ENCODE data around the gene TRIM47.
"Not testable (repeated sequence)": the region's sequence is repeated elsewhere in the genome, so short reads cannot be mapped to it uniquely, and the experiment has no call there.

Gene TRIM47

GRCh38 chr17:75891022-75891604 is 12.7 kb upstream of the TRIM47 start:
- no peak for DNase-seq

DNA sequence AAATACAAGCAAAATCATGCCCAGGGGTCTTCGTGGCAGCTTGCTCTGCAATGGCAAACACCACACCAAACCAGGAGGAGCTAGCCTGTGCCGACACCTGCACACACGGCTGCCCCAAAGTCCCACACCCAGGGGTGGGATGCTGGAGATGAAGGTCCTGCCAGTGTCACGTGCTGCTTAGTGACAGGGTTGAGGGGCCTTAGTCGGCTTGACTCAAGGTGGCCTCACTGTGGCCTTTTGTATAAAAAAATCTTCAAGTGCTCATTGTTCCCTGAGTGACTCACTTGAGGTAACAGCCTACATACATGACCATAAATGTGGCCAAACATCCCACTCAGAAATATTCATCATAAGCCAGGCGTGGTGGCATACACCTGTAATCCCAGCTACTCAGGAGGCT is 11.1 kb upstream of the TRIM47 start:
- DNase-seq = no peak

DNA sequence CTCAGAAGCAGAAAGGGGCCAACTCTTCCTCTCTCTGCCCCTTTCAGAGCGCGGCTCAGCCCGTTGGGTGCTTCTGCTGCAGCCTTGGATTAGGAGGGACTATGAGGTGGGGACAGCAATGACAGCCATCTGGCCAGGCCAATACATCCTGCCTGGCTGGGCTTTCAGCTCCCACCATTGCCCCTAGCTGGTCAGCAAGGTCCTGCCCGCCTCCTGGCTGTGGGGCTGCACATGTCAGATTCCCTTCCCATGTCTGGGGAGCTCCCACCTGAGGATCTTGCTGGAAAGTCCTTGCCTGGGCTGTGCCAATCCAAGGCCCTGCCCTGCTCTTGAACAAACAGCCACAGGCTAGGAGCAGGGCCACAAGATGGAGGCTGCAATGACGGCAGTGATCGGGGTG is 10.1 kb upstream of the TRIM47 start:
- no peak for DNase-seq

DNA sequence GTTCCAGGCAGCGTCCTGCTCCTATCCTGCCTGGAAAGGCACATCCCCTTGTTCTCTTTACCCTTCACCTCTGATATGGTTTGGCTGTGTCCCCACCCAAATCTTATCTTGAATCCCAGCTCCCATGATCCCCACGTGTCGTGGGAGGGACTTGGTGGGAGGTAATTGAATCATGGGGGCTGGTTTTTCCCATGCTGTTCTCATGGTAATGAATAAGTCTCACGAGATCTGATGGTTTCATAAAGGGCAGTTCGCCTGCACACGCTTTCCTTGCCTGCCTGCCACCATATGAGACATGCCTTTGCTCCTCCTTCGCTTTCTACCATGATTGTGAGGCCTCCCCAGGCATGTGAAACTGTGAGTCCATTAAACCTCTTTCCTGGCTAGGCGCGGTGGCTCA is 7.5 kb upstream of the TRIM47 start:
- not testable (repeated sequence) for DNase-seq

- no peak for DNase-seq
These were observed 7.0 kb upstream of the TRIM47 start for GRCh38 chr17:75885431-75885830.

- no peak for DNase-seq
These were observed 3.5 kb upstream of the TRIM47 start for GRCh38 chr17:75881678-75882454.

GRCh38 chr17:75880266-75880665 is 1.9 kb upstream of the TRIM47 start:
- DNase-seq = no peak

- peak; percentile 82 for DNase-seq
These were observed 618 bp downstream of the TRIM47 start for GRCh38 chr17:75877752-75878173.

DNA sequence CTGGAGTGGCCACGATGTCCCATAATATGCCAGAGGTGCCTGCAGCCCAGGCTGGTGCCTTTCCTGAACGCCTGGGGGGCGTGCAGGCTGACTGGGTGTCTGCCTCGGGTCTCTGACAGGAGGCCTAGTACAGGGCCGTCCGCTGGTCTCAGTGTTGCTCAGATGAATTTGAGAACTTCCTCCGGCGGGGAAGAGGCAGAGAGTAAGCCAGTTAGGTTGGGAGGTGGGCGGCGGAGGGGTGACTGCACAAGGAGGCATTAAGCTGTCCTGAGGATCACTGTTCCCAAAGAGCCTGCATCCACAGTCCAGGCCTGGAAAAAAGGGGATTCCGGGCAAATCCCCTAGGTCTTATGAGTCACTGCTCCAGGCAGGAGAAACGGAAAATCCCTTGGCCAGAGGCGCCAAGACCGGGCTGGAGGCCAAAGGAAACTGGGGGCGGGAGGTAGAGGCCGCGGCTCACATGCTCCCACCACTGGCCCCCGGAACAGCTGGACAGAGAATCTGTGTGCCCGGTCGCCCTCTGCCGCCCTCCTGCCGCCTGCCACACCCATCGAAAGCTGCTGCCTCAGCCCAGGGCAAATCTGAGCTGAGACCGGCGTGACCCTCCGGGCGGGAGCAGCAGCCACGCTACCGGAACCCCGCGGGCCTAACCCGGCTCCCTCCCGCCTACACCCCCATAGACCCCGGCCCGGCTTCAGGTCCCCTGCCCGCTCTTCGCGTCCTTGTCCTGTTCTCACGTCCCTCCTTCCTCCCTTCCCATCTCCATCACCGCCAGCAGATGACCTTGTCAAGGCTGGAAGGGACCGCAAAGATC is 1.2 kb downstream of the TRIM47 start:
- peak; percentile 68 for DNase-seq

- DNase-seq = peak; percentile 87
These were observed 2.0 kb downstream of the TRIM47 start for GRCh38 chr17:75876190-75876937.

DNA sequence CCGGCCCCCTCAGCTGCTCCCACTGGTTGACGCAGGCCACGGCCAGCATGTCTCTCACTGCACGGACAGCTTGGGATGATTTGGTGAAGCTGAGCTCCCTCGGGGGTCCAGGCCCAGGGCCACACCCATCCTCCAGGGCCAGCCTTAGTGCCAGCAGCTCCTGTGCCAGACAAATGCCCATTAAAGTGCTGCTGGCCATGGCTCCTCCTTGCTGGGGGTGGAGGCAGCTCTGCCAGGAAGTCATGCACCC is 2.5 kb downstream of the TRIM47 start:
- no peak for DNase-seq

GRCh38 chr17:75875182-75875939 is 3.0 kb downstream of the TRIM47 start:
- no peak for DNase-seq

DNA sequence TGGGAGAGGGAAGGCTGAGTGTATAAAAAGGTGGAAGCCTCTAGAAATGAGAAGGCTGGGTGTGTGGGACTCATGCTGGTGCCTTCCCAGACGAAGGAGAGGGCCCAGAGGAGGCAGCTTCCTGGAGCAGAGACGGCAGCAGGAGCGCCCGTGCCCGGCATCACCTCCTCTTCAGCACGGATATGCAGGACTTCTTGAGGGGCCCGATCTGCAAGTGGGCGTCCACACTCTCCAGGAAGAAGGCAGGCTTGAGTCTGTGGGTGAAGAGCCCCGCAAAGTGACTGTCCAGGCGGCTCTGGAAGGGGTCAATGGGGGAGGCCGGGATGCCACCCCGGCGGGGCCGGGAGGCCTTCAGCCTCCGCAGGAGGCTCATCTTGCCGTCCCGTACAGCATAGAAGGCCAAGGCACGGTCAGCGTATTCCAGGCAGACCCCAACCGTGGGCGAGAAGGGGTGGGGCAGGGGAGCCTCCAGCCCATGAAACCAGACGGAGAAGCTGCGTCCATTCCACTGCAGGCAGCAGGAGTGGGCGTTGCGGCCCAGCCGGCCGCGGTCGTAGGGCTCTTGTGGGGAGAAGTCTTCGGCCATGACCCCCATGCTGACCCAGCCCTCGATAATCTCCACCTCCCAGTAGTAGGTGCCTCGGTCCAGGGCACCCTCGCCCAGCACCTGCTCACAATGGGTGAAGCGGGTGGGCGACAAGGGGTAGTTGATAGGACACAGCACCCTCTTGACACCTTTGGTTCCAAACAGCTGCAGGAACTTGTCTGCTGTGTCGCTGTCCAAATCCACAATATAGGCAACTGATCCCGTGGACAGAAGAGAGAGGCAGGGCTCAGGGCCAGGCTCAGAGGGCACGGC is 3.8 kb downstream of the TRIM47 start:
- no peak for DNase-seq

- no peak for DNase-seq
These were observed 4.6 kb downstream of the TRIM47 start for GRCh38 chr17:75873587-75874322.

DNA sequence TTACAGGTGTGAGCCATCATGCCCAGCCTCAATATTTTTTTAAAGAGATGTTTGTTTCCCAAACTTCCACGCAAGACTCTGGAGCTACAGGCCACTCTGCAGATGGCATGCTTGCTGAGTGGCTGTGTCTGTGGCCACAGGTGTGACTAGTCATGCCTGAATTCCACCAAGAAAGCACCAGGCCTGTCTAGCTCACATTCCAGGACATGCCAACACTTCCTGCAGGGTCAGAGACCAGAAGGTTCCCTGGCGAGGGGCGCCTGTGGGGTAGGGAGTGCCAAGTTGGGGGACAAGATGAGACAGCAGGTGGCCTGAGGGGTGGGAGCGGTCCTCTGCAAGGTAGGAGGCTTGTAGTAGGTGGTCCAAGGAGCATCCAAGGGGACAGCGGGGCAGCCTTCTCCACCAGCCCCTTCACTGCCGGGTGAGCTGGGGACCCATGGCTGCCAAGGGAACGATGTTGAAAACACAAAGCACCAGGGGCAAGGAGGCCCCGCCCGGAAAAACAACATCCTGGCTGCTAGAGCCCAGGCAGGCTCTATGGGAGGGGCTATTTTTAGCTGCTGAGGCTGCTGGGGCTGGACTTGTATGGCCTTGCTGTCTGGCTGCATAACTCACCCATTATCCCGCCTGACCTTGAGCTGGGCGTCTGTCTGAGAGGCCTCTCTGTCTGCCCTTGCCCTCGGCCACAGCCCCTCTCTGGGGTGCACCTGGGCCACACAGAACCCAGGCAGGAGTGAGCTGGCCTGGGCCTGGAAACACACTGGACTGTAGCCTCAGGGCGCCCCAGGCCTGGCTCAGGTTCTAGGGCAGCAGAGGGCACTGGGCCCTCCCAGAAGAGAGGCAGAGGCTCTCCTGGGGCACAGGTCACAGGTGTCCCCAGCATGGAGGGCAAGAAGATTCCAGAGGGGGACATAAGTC is 5.7 kb downstream of the TRIM47 start:
- DNase-seq = peak; percentile 62

- not testable (repeated sequence) for DNase-seq
These were observed 8.2 kb downstream of the TRIM47 start for GRCh38 chr17:75870228-75870627.

DNA sequence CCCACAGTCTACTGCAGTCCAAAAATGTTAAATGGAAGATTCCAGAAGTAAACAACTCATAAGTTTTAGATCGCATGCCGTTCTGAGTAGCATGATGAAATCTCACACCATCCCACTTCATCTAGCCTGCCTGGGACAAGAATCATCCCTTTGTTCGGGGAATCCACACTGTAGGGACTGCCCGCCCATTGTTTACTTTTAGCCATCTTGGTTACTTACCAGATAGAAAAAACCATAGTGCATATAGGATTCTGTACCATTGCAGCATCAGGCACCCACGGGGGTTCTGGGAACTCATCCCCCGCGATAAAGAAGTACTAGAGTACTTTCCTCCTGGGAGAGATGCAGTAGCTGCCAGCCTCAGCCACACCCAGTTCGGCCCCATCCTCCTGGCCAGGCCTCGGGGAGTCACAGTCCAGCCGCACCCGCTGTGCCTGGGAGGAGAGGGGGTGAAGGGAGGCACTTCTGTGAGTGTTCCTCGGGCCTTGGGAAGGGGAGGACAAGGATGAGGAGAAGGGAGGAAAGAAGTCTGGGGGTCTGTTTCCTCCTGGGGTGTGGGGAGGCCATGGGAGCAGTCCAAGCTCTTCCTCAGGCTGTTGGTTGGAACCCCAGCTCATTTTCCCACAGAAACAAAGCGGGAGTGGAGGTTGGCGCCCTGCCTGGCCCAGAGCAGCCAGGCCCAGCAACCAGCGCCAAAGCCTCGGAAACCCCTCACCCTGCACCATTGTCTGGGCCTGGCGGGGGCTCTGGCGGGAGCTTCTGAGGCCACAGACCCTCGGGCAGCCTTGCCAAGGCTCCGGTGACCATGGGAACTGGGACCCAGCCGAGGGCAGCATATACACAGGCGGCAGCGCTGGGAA is 8.9 kb downstream of the TRIM47 start:
- DNase-seq = no peak

DNA sequence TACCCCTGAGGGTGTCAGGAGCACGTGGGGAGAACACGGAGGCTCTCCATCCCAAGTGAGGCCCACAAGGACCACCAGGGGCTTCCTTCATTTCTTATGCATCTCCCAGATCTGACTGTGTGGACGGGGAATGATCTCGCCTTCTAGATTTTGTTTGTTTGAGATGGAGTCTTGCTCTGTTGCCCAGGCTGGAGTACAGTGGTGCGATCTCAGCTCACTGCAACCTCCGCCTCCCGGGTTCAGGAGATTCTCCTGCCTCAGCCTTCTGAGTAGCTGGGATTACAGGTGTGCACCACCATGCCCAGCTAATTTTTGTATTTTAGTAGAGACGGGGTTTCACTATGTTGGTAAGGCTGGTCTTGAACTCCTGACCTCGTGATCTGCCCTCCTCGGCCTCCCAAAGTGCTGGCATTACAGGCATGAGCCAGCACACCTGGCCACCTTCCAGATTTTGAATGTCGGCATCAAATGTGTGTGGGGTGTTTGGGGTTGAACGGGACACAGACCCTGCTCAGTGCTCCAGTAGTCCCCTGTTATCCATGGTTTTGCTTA is 9.6 kb downstream of the TRIM47 start:
- DNase-seq = not testable (repeated sequence)
